RWPE1 (cell line): ENCODE results near the gene FAM151B.

Experiments used
- CTCF ChIA-PET: fragments of 350-600 bp; sonication (Branson Sonifier 250); formaldehyde crosslinking; extraction: SDS; loops from one replicate; lab custom pipeline; 2021; lab: Yijun Ruan, JAX
- POLR2A ChIA-PET: fragments of 400-600 bp; formaldehyde crosslinking; extraction: SDS; loops from one replicate; lab custom pipeline; 2020; ENCODE audit warnings: antibody characterized with exemption; ENCODE audit not compliant: low non-redundant PET; lab: Yijun Ruan, JAX
- DNase-seq: peaks from one replicate; pipeline ENCODE4 v3.0.0; 2012; ENCODE audit warnings: low spot score
- H3K27ac ChIP-seq: fragments of 450-650 bp; 2 replicates; pipeline ENCODE4 v1.5.1; 2017
- TF ChIP-seq, protein P1 (sequence below): fragments of 450-650 bp; conservative IDR thresholded peaks from 2 replicates; pipeline ENCODE4 v1.5.1; 2017; ENCODE audit warnings: low read depth, mild to moderate bottlenecking

Gene FAM151B

DNA sequence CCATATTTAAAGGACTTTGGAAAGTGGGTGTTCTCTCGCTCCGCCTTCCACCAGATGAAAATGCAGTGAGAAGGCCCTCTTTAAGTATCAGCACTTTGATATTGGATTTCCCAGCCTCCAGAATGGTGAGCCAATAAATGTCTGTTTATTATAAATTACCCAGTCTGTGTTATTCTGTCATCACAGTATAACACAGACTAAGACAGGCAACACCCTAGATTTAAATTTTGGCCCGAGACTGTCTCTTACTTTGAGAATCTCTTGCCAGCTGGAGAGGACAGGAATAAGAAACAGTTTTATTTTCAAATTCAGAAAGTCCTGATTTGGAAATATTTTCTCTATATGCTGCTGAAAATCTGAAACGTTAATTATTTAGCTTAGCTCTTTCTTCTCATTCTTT lies 21.5 kb downstream of the FAM151B start:
- POLR2A ChIA-PET: no interaction called here
- TF ChIP-seq, protein P1, sequence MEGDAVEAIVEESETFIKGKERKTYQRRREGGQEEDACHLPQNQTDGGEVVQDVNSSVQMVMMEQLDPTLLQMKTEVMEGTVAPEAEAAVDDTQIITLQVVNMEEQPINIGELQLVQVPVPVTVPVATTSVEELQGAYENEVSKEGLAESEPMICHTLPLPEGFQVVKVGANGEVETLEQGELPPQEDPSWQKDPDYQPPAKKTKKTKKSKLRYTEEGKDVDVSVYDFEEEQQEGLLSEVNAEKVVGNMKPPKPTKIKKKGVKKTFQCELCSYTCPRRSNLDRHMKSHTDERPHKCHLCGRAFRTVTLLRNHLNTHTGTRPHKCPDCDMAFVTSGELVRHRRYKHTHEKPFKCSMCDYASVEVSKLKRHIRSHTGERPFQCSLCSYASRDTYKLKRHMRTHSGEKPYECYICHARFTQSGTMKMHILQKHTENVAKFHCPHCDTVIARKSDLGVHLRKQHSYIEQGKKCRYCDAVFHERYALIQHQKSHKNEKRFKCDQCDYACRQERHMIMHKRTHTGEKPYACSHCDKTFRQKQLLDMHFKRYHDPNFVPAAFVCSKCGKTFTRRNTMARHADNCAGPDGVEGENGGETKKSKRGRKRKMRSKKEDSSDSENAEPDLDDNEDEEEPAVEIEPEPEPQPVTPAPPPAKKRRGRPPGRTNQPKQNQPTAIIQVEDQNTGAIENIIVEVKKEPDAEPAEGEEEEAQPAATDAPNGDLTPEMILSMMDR: no peak
- CTCF ChIA-PET: interaction anchor here (0.5 to 0.9 kb wide), 2 partner anchors 128 to 163 kb away, joined by 4 read pairs; no protein-coding TSS in a partner anchor
- DNase-seq: no peak
- H3K27ac ChIP-seq: no peak overlapping the region

DNA sequence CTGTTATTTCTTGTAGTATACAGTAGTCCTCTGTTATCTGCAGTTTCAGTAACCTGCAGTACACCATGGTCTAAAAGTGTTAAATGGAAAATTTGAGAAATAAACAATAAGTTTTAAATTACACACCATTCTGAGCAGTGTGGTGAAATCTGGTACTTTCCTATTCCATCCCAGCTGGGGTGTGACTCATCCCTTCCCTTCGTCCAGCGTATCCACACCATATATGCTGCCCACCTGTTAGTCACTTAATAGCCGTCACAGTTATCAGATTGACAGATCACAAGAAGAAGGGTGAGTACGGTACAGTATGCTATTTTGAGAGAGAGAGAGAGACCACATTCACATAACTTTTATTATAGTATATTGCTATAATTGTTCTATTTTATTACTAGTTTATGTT lies 28.9 kb downstream of the FAM151B start:
- peak; percentile 85 for DNase-seq
- POLR2A ChIA-PET: no interaction called here
- H3K27ac ChIP-seq: no peak overlapping the region
- CTCF ChIA-PET: no interaction called here
- TF ChIP-seq, protein P1: no peak

DNA sequence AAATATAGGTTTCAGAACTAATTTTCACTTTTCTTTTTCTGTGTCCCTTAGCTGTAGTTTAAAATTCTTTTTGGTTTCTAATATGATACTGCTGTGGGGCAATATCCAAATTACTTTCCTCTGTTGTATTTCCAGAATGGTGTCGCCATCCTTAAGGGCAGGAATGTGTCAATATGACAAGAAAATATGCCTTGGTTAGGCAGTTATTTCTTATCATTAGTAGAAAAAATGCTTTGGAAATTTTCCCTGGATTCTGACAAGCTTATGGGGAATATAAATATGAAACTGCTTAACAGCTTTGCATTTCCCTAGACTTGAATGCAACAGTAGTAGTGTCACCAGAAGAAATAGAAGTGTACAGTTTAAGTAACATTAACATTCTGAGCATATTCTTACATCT lies 52.8 kb downstream of the FAM151B start:
- no peak for DNase-seq
- ChIA-PET CTCF (no interaction called here), POLR2A (no interaction called here)

DNA sequence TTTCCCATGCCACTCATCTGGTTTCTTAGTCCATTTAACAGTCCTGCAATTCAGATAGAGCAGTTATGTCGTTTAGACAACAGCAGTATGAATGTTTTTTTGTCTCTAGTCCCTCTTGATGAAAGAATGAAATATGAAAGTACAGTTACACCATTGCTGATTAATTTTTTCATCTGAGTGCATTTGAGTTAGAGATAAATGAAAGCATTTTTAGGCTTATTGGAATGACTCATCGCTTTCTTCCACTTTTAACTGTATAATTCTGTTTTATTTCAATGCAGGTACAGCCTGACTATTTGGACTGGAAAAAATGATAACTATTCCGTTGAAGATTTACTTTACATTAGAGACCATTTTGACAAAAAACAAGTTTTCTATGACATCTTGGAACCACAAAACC lies 53.5 kb downstream of the FAM151B start:
- ChIA-PET POLR2A (no interaction called here), CTCF (no interaction called here)
- no peak overlapping the region for H3K27ac ChIP-seq
- DNase-seq: no peak
- TF ChIP-seq, protein P1: no peak

More for the DNA sequence above, 52.8 kb downstream of the FAM151B start:
- no peak overlapping the region for H3K27ac ChIP-seq
- TF ChIP-seq, protein P1: no peak

DNA sequence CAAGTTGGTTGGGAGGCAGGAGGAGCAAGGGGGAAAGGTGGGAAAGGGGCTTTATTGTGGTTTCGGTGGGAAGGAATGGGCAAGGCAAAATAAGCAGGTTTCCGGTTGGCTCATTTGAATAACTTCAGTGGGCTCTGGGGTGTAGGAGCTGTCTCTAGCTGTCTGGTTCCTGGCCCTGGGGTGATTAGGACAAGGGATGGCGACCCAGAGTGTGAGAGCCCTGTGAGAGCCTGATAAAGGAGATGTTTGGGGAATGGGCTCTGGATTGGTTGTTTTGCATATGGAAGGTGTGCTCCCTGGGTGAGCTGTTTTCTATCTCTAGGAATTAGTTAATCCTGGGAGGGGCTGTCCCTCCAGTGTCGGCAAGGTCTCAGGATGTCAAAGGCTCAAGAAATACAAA lies 66.7 kb downstream of the FAM151B start:
- CTCF ChIA-PET: no interaction called here
- TF ChIP-seq, protein P1: no peak
- POLR2A ChIA-PET: no interaction called here
- DNase-seq: no peak
- H3K27ac ChIP-seq: no peak overlapping the region

DNA sequence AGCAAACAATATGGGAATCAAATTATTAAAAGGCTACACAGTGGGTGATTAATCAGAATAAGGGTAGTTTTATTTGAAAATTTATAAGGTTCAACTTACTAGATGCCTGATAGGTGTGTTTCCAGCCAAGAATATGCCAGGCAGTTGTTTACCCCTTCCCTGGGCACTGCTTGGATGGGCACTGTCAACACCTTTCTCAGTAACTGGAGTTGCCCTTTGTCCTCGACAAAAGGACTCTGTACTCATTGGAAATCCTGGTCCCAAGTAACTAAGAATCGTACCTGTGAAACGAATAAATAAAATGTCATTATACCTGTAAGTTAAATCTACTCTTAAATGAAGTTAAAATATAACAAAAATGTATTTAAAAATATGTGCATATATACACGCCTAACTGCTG lies 67.2 kb downstream of the FAM151B start:
- ChIA-PET POLR2A (no interaction called here), CTCF (no interaction called here)
- H3K27ac ChIP-seq: no peak overlapping the region
- TF ChIP-seq, protein P1: no peak
- no peak for DNase-seq

DNA sequence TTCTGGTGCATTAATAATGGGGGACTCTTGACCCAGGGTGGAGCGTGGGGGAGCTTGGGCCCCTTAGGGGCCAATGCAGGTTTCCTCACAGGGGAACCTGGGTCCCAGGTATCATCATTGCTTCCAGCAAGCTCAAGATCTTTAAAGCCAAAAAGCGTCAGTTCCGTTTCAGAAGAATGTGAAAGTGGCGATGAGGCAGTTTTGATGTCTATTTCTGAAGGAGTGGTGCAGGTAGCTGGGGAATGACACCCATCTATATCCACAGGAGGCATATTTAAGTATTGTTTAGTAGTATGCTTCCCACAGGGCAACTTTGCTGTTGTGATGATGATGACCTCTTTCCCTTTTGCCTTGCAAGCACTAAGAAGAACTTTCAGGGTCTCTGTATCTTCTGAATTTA lies 71.3 kb downstream of the FAM151B start:
- no peak for DNase-seq
- POLR2A ChIA-PET: no interaction called here
- CTCF ChIA-PET: interaction anchor here (0.5 kb wide), 1 partner anchor 23 kb away, joined by 3 read pairs; no protein-coding TSS in a partner anchor
- no peak overlapping the region for H3K27ac ChIP-seq
- TF ChIP-seq, protein P1: no peak
